Left lung (tissue), 10 donors: ENCODE results near the gene GADL1. TPM values are rescaled to one million over a fixed set of nuclear protein-coding genes. Genes with fewer than 3 reads are reported as not detected.

Source experiments
- ATAC-seq: fragments of 200-7000 bp; cut with Tn5 transposase; one replicate; pipeline ENCODE4 v1.9.1; 2020; ENCODE audit warnings: moderate library complexity
- DNase-seq, 4 donors: peaks; one replicate each; pipeline ENCODE4 v3.0.0-alpha.2; 2013 to 2020
- H3K27ac ChIP-seq, 2 donors: fragments of 200-600 bp; sonication (generic) in 1 of 2; one replicate each; pipeline versions ENCODE4 v1.5.0 to v1.8.0; 2020 to 2021
- H3K27me3 ChIP-seq, 2 donors: fragments of 200-600 bp; sonication (generic) in 1 of 2; one replicate each; pipeline versions ENCODE4 v1.5.0 to v1.8.0; 2020 to 2021
- H3K36me3 ChIP-seq, 2 donors: fragments of 200-600 bp; sonication (generic) in 1 of 2; one replicate each; pipeline versions ENCODE4 v1.5.0 to v1.8.0; 2020 to 2021
- H3K4me1 ChIP-seq, 2 donors: fragments of 200-600 bp; one replicate each; pipeline ENCODE4 v1.8.0; 2021
- H3K4me3 ChIP-seq, 2 donors: fragments of 200-600 bp; sonication (generic) in 1 of 2; one replicate each; pipeline versions ENCODE4 v1.5.0 to v1.8.0; 2020 to 2021; ENCODE audit warnings: mild to moderate bottlenecking in 1 of 2
- H3K9me3 ChIP-seq, 2 donors: fragments of 200-600 bp; sonication (generic) in 1 of 2; one replicate each; pipeline versions ENCODE4 v1.5.0 to v1.8.0; 2020 to 2021
- intact Hi-C, 2 donors: fragments of 100-400 bp; cut with DNase I; formaldehyde crosslinking; loops; one replicate each; pipeline versions ENCODE4 v1.11.2 to v1.14.2; 2022
- polyA plus RNA-seq, 6 donors: library from polyadenylated mRNA; unstranded; fragments of 120-200 nt; gene quantifications; one replicate each; pipeline ENCODE4 v1.2.1, GENCODE V29; 2013; ENCODE audit not compliant: insufficient read length in 6 of 6
- total RNA-seq, 2 donors: library from RNA; stranded (reverse); fragmentation: NEBNext Ultra II Directional; extraction: Animal tissue kit (Norgen Biotek cat#: 25700); gene quantifications; one replicate each; pipeline ENCODE4 v1.2.1, GENCODE V29; 2021
- TF ChIP-seq, protein P1 (sequence below), 2 donors: fragments of 200-600 bp; sonication (generic) in 1 of 2; IDR thresholded peaks; one replicate each; pipeline versions ENCODE4 v1.5.0 to v1.8.0; 2021; ENCODE audit warnings: antibody characterized with exemption in 2 of 2
- donor health status: DM: no; HTN: yes; CAD: no.
- donor health status: DM: no; HTN: no; CAD: no.

GADL1 gene
- total and polyA plus RNA-seq, 8 donors, result 0.10 to 2.5 (median 0.79) TPM; not detected in 1

DNA sequence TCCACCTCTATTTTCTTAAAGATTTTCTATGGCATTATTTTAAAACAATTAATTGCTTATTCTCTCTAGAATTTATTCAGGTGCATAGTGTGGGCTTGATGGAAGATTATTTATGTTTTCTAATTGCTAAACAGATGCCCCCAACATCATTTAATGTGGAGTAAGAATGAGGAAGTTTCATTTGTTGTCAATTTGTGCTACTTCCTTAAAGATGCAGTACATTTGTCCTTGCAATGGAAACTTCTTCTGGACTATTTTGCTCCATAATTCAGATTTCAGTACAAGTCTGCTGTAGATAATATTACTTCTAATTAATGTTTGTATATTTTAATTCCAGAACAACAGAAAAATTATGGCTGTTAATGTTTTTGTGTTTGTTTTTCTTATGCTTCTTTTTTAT is 183.3 kb downstream of the GADL1 start:
- DNase-seq, result no peak
- TF ChIP-seq, protein P1, sequence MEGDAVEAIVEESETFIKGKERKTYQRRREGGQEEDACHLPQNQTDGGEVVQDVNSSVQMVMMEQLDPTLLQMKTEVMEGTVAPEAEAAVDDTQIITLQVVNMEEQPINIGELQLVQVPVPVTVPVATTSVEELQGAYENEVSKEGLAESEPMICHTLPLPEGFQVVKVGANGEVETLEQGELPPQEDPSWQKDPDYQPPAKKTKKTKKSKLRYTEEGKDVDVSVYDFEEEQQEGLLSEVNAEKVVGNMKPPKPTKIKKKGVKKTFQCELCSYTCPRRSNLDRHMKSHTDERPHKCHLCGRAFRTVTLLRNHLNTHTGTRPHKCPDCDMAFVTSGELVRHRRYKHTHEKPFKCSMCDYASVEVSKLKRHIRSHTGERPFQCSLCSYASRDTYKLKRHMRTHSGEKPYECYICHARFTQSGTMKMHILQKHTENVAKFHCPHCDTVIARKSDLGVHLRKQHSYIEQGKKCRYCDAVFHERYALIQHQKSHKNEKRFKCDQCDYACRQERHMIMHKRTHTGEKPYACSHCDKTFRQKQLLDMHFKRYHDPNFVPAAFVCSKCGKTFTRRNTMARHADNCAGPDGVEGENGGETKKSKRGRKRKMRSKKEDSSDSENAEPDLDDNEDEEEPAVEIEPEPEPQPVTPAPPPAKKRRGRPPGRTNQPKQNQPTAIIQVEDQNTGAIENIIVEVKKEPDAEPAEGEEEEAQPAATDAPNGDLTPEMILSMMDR (IDR thresholded peaks at IDR 0.05), result no peak
- Histone ChIP-seq H3K4me3 (no peak overlapping the region), H3K9me3 (no peaks in the 10 kb centered on the region), H3K4me1 (peaks cover 0 to 2% of the 10 kb centered on the region in 2 donors), H3K27me3 (no peaks in the 10 kb centered on the region), H3K27ac (no peak overlapping the region), H3K36me3 (no peaks in the 10 kb centered on the region)
- intact Hi-C loops, result no loop called here
- no peak for ATAC-seq

DNA sequence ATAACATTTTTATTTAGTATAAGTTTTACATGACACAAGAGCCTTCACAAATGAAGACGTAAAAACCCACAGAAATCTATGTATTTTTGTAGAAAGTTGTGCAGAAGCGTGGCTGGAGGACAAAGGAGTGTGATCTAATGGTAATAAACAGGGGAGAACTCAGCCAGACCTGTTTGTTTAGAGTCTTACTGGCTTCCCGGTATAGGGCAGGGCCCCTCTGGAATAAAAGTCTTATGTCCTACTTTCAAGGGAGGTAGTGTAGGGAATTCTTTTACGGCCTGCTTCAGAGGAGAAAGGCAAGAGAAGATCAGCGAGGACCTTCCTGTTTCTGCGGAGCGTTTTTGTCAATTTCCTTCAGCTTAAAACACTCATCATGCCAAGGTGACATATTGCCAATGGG is 184.4 kb downstream of the GADL1 start:
- H3K4me3 ChIP-seq, result no peak overlapping the region
- H3K27me3 ChIP-seq, result no peaks in the 10 kb centered on the region
- H3K36me3 ChIP-seq, result no peaks in the 10 kb centered on the region
- intact Hi-C loops, result no loop called here
- peaks cover 0 to 2% of the 10 kb centered on the region in 2 donors for H3K4me1 ChIP-seq
- no peaks in the 10 kb centered on the region for H3K9me3 ChIP-seq
- ATAC-seq, result no peak
- no peak for DNase-seq
- TF ChIP-seq, protein P1 (IDR thresholded peaks at IDR 0.05), result no peak
- H3K27ac ChIP-seq, result no peak overlapping the region

DNA sequence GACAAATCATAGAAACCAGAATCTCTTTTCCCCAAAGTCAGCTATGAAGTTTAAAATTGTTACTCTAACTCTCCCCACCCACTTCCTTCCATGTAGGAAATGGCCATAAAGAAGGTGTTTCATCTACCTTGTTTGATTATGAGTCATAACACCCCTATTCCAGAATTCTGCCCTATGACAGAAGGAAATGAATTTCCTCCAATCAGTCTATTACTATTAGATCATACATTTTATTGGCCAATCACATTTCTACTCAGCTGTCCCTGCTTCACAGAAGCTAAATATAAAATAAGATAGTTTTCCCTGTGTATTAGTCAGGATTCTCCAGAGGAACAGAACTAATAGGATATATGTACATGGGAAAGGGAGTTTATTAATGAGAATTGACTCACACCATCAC is 186.0 kb downstream of the GADL1 start:
- H3K27me3 ChIP-seq, result no peaks in the 10 kb centered on the region
- no peak for ATAC-seq
- no peak overlapping the region for H3K27ac ChIP-seq
- DNase-seq, result no peak
- peaks cover 0 to 2% of the 10 kb centered on the region in 2 donors for H3K4me1 ChIP-seq
- intact Hi-C loops, result no loop called here
- TF ChIP-seq, protein P1 (IDR thresholded peaks at IDR 0.05), result no peak
- H3K4me3 ChIP-seq, result no peak overlapping the region
- no peaks in the 10 kb centered on the region for H3K36me3 ChIP-seq
- H3K9me3 ChIP-seq, result no peaks in the 10 kb centered on the region

DNA sequence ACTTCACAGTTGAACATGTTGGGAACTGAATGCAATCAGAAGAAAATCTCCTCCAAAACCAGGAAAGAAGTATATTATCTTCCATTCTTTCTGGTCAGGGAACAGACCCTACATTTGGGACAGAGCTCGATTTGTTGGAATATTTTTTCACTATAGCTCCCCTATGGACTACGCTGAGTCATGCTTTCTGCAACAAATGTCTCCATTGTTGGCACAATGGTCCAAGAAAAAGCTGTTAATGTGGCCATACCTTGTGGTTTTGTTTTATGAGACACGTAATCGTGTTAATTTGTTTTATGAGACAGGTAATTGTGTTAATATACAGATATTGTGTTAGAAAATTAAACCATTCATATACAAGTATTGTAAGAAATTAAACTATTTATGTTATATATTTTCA is 186.6 kb downstream of the GADL1 start:
- H3K4me3 ChIP-seq, result no peak overlapping the region
- no peaks in the 10 kb centered on the region for H3K36me3 ChIP-seq
- no peaks in the 10 kb centered on the region for H3K9me3 ChIP-seq
- TF ChIP-seq, protein P1 (IDR thresholded peaks at IDR 0.05), result no peak
- intact Hi-C loops, result no loop called here
- H3K27me3 ChIP-seq, result no peaks in the 10 kb centered on the region
- DNase-seq, result no peak
- H3K27ac ChIP-seq, result no peak overlapping the region
- peaks cover 0 to 2% of the 10 kb centered on the region in 2 donors for H3K4me1 ChIP-seq
- no peak for ATAC-seq

DNA sequence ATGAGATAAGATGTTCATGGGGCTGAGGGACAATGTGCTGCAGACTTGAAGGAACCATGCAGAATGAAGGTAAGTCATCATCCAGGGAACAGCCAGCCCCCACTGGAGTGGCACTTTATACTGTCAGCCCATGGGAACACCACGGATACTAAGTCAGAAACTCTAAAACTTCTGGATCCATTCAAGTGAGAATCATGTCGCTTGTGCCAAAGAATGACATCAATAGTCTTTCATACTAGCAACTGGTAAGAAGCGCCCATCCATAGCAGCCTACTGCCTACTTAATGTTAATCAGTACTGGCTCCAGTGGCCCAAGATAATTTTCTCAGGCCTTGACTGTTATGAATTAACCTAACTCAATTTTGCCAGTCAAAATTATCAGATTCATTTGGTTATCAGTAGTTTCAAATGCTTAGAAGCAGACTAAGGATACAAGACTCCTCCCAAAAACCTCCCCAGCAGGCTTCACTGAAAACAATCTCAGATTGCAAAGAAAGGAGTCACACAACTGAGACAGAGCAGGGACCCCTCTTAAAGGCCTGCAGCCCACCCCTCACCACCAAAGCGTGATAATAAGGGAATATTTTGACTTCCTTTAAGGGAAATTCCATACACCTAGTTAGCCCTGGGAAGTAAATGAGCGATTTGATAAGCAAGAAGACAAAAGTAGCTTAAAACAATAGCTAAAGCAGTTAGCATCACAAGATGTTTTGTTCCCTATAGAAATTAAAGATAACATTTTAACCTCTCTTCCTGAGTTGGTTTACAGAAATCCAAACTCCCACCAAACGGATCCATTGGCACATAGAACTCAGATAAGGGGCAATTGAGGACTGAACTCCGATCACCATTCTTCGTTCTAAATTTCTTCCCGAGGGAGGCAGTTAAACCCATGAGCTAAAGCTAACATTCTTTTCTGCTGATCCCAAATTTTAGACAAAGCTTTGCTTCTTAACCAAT is 189.2 kb downstream of the GADL1 start:
- TF ChIP-seq, protein P1 (IDR thresholded peaks at IDR 0.05), result no peak
- no peaks in the 10 kb centered on the region for H3K36me3 ChIP-seq
- H3K27ac ChIP-seq, result no peak overlapping the region
- DNase-seq (no peak), ATAC-seq (no peak)
- no peaks in the 10 kb centered on the region for H3K27me3 ChIP-seq
- H3K9me3 ChIP-seq, result no peaks in the 10 kb centered on the region
- no peaks in the 10 kb centered on the region for H3K4me1 ChIP-seq
- intact Hi-C loops, result no loop called here
- no peak overlapping the region for H3K4me3 ChIP-seq
